GM18873 (cell line): ENCODE data around the gene NHERF2.
"Not testable (repeated sequence)": the region's sequence is repeated elsewhere in the genome, so short reads cannot be mapped to it uniquely, and the experiment has no call there.

Experiments used
- ATAC-seq: cut with Tn5 transposase; IDR thresholded peaks from one replicate; pipeline ENCODE4 v1.9.1; 2021; ENCODE audit warnings: mild to moderate bottlenecking, moderate library complexity, moderate number of reproducible peaks; ENCODE audit not compliant: unreplicated experiment, low FRiP score

The NHERF2 gene

DNA sequence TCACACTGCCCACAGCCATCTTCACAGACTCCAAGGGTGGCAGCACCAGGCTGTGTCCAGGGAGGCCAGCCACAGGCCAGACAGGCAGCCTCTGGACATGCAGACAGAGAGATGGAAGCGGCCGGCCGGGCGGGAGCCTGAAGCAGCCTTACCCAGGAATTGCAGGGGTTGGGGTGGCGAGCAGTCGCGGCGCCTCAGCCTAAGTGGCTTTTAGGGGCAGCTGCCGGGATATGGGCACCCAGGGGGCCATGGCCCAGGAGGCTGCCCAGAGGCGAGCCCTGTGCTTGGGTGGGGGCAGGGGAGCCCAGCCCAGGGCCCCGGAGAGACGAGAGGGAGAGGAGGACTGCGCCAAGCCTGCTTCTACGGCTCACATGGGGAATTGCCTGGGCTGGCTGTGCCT, 1.5 kb upstream of the NHERF2 start:
- no peak for ATAC-seq

GRCh38 chr16:2025878-2026460, 733 bp upstream of the NHERF2 start:
- ATAC-seq = no peak

DNA sequence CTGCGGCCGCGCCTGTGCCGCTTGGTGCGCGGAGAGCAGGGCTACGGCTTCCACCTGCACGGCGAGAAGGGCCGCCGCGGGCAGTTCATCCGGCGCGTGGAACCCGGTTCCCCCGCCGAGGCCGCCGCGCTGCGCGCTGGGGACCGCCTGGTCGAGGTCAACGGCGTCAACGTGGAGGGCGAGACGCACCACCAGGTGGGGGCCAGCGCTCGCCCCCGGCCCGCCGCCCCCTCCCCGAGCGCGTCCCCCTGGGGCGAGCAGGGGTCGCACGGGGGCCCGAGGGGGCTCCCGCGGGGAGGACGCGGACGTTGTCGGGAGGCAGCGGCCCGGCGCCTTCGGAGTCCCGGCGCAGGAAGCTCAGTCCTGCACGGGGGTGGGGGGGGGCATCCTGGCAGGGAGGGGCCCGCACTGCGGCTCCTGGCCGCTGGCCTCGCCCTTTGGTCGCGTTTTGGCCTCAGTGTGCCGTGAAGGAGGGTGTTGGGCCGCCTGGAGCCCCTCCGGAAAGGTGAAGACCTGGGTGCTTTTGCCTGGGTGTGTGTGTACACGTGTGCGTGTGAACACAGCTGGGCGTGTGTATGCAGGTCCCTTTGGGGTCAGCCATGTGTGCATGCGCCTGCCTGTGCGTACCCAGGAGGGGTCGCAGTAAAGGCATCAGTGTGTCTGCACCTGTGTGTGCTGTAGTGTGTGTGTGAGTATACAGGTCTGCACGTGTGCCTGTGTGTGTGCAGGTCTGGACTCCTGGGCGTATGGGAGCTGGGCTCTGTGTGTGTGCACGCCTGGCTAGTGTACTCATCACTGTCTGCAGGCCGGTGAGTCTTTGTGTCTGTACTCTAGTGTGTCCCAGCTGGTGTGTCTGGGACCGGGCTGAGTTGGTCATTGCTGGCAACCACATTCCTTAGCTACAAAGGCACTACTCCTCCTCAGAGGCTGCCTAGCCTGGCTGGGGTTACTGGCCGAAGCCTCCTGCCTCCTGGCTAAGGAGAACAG, 615 bp downstream of the NHERF2 start:
- no peak for ATAC-seq

DNA sequence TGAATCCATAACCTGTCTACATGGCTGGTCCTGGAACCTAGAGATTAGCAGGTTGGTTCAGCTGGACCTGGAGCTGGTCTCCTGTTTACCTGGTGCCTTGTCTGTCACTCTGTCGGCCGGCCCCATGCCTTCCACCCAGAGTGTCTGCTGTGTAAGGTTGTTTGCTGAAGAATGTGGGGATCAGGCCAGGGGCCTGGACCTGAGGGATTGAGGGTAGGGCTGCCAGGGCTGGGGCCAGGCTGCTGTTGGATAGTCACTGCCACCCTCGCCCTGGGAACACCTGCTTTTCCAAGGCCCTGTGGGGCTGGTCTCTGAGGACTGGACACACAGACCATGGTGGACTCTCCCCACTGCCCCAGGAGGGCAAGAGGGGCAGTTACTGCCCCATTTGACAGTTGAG, 1.4 kb downstream of the NHERF2 start:
- ATAC-seq = no peak

DNA sequence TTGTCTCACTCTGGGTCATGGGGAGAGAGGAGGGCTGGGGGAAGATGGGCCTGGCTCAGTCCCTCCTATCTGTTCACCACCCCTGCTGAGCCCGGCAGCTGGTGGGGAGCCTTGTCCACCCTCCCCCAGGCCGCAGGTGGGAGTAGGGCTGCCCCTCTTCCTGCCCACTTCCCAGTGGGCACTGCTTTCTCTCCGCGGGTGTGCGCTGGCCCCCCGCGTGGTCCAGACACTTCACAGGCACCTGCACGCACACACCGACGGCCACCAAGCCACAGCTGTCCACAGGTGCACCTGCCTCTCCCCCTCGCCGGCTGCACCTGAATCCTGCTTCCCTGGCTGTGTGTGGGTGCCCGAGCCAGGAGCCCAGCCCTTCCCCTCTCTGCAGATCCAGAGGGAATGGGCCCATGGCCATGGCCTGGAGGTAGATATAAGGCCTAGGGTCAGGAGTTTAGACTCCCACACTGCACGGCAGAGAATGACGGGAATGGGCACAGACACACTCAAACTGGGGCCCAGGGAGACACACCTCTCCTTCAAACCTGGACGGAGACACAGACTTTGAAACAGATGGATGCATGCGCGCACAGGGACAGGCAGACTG, 2.0 kb downstream of the NHERF2 start:
- no peak for ATAC-seq

GRCh38 chr16:2029350-2029749, 2.6 kb downstream of the NHERF2 start:
- ATAC-seq = no peak

DNA sequence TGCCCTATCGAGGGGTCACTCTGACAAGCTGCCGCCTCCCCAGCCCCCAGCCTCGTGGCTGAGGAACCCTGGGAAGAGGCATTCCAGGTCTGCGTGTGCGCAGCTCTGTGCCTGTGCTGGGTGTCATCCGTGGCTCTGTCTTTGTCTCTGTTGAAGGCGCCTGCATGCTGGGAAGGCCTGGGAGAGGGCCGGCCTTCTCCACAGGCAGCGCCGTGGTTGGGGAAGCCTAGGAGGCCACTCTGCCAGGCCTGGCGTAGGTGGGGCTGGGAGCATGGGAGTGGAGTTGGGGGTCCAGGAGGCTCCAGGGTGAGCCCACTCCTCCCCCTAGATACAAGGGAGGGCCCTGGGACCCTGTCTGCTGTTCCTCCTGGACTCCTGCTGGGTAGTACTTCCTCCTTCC, 3.3 kb downstream of the NHERF2 start:
- no peak for ATAC-seq

- no peak for ATAC-seq
Observed at GRCh38 chr16:2031081-2031577, 4.4 kb downstream of the NHERF2 start.

DNA sequence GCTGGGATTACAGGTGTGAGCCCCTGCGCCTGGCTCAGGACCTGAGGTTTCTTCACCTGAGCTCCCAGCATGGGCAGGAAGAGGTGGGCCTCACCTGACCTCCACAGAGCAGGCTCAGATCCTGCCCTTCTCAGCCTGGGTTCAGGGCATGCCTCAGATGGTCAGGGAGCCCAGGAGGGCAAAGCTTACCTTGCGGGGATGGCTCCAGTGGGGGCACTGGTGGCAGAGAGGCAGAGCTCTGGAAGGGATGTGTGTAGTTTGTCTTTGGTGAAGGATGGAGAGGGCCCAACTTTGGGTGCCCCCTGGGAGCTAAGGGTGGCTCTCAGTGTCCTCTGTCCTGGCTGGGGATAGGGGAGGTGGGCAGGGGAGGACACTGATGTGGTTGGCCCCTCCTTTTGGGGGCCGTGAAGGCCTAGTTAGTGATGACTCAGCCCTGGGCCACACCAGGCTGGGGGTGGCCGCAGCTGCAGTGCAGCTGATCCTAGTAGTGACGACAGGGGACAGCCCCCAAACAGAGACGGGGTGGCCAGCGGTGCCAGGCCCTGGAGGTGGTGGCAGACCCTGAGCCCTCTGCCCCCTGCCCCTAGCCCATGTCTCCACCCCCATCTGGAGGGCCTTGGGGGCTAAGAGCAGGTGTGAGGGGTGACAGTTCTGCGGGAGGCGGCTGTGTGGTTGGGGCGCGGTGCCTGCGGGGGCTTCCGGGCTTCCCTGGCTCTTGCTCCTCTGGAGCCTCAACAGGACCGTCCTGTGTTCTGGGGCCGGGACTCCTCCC, 5.8 kb downstream of the NHERF2 start:
- ATAC-seq = no peak

DNA sequence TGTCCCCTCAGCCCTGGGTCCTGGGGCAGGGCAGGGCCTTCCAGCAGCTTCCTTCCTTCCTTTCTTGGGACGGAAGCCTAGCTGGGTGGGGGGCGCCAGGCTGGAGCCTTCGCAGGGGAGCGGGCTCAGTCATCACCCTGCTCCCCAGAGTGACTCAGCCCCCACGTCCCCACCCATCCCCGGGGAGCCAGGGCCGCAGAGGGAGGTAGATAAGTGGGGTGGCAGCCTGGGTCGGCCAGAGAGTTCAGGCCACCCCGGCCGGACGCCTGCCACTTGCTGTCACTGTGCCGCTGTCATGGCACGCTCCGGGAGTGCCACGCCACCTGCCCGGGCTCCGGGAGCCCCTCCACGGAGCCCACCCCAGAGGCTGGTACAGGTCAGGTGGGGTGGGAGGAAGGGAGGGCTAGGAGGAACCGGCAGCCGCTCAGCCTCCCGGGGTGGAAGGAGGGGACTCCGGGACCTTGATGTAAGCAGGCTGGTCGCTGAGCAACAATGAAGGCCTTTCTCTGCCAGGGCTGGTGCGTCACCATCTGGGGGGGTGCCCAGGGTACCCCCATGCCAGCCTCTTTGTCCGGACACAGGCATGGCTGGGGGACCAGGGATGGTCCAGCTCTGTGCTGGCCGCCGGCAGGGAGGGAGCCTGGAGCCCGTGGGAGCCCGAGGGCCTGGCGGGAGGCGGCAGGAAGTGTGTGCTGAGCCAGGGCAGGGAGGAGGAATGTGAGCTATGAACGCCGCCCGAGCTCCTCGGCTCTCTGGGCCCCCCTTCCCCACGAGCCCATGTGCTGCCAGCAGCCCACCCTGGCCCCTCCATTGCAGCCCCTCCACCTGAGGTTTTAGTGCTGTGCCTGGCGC, 6.6 kb downstream of the NHERF2 start:
- ATAC-seq = no peak

DNA sequence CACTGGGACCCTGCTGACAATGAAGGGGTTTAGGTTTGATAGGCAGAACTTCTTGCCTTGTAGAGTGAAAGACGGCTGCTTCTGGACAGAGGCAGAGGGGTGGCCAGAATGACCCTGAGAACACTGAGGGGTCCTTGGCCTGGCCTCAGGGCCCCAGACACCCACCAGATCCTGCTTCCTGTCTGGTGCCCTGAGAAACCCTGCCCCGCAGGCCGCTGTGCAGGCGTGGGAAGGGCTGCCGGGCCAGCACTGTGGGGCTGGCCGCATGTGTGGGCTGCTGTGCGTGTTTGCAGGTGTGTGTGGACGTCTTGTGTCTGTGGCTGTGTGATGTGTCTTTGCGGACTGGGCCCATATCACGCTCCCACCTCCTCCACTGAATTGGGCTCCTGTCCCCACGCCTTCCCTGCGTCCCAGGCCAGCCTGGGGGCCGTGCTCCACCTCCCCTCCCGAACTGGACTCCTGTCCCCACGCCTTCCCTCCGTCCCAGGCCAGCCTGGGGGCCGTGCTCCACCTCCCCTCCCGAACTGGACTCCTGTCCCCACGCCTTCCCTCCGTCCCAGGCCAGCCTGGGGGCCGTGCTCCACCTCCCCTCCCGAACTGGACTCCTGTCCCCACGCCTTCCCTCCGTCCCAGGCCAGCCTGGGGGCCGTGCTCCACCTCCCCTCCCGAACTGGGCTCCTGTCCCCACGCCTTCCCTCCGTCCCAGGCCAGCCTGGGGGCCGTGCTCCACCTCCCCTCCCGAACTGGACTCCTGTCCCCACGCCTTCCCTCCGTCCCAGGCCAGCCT, 7.4 kb downstream of the NHERF2 start:
- ATAC-seq = not testable (repeated sequence)

- ATAC-seq = no peak
Observed at GRCh38 chr16:2034696-2035430, 8.2 kb downstream of the NHERF2 start.

DNA sequence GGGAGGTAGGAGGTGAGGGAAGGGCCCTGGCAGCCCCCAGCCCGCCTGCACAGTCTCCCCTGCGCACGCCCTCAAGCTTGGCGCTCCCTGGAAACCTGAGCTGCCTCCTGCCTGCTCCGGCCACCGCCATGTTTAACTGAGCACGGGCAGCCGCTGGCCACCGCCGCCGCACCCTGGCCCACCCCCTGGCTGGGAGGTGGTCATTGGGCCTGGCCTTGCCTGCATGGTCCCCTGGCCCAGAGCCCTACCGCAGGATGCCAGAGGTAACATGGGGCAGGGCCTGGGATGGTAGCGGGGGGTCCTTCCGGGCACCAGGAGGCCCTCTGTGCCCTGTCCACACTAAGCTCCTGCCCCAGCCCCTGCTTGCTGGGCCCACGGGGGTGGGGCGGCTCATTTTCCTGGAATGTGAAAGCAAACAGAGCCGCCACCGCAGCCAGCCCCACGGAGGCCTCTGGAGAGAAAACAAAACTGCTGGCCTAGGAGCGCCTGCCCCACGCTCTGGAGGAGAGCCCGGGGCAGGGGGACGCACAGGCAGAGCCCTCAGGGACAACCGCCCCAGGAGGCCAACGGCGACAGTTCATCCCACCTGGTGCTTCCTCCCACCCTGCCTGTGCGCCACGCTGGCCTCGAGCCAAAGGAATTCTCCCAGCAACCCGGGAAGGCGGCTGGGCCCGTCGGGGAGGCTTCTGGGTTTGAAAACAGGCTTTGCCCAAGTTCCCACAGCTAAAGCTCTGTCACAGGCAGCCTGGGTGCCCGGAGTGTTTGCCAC, 8.9 kb downstream of the NHERF2 start:
- no peak for ATAC-seq

DNA sequence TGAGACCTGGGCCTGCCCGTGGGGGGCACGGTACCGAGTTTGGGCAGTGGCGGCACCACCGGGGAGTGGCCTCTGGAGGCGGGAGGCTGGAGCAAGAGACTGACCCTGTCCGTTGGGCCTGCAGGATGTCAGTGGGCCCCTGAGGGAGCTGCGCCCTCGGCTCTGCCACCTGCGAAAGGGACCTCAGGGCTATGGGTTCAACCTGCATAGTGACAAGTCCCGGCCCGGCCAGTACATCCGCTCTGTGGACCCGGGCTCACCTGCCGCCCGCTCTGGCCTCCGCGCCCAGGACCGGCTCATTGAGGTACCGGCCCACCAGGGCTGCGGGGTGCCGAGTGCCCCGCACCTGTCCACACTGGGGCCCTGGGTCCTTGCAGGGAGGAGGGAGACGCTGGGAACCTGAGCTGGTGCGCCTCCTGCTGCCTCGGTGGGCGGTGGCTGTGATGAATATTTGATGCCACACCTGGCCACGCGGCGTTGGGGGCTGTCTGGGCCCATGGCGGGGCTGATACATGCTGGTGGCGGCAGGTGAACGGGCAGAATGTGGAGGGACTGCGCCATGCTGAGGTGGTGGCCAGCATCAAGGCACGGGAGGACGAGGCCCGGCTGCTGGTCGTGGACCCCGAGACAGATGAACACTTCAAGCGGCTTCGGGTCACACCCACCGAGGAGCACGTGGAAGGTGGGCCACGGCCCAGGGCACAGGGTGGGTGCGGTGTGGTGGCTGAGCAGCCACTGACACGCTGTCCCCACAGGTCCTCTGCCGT, 9.7 kb downstream of the NHERF2 start:
- no peak for ATAC-seq

DNA sequence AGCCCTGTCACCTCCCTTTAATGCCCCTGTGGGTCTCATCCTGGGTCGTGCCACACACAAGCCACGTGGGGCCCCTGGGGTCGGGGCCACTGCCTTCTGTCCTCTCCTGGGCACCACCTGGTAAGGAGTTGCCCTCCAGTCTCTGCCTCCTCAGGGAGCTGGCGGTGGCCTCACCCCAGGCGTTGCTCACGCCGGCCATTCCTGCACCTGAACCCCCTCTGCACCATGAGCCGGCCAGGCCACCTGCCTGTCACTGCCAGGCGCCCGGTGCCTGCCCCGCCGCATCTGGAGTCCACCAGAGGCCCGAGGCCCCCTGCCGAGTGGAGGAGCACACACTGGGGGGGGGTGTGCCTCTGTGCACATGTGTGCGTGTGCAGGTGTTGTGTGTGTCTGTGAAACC, 10.4 kb downstream of the NHERF2 start:
- no peak for ATAC-seq

- no peak for ATAC-seq
Observed at GRCh38 chr16:2037647-2038381, 11.1 kb downstream of the NHERF2 start.
